HL-60 (cell line): Measurements from ENCODE around the gene BRCA2.

Experiments
- DNase-seq, 2 experiments: peaks; one replicate each; pipeline ENCODE4 v3.0.0-alpha.2; 2010 to 2020; ENCODE audit warnings: low read depth in 1 of 2, low spot score in 1 of 2
- H3K27ac ChIP-seq: fragments of 250-450 bp; sonication (Bioruptor Pico); replicated peaks from 2 replicates; pipeline ENCODE4 v1.5.1; 2020; ENCODE audit warnings: mild to moderate bottlenecking, moderate library complexity
- H3K27me3 ChIP-seq: fragments of 250-450 bp; sonication (Bioruptor Pico); 2 replicates; pipeline ENCODE4 v1.5.1; 2021; ENCODE audit warnings: mild to moderate bottlenecking, moderate library complexity; ENCODE audit not compliant: insufficient read depth, poor library complexity, severe bottlenecking
- H3K4me3 ChIP-seq: replicated peaks from 2 replicates; pipeline ENCODE4 v1.5.1; 2011; ENCODE audit warnings: mild to moderate bottlenecking, control low read depth, low read length; ENCODE audit not compliant: insufficient read depth
- GABPA ChIP-seq: IDR thresholded peaks from 2 replicates; pipeline ENCODE4 v1.6.1; 2012; ENCODE audit warnings: low read depth
- POLR2AphosphoS5 ChIP-seq: IDR thresholded peaks from 2 replicates; pipeline ENCODE4 v1.6.1; 2012; ENCODE audit warnings: low read depth
- SPI1 ChIP-seq: IDR thresholded peaks from 2 replicates; pipeline ENCODE4 v1.6.1; 2012; ENCODE audit warnings: low read depth, mild to moderate bottlenecking, borderline replicate concordance
- long read RNA-seq: library from polyadenylated mRNA; unstranded; transcript quantifications from one replicate; pipeline ENCODE4 v2.0.0, GENCODE V29; 2020
- TF ChIP-seq, protein P1 (sequence below): IDR thresholded peaks from one replicate; pipeline ENCODE4 v1.5.1; 2011; ENCODE audit warnings: low read length, control low read depth, inconsistent platforms; ENCODE audit not compliant: insufficient read depth
- TF ChIP-seq, protein P2 (sequence below): IDR thresholded peaks from 2 replicates; pipeline ENCODE4 v1.6.1; 2012; ENCODE audit warnings: low read depth; ENCODE audit not compliant: insufficient replicate concordance

Gene BRCA2, protein sequence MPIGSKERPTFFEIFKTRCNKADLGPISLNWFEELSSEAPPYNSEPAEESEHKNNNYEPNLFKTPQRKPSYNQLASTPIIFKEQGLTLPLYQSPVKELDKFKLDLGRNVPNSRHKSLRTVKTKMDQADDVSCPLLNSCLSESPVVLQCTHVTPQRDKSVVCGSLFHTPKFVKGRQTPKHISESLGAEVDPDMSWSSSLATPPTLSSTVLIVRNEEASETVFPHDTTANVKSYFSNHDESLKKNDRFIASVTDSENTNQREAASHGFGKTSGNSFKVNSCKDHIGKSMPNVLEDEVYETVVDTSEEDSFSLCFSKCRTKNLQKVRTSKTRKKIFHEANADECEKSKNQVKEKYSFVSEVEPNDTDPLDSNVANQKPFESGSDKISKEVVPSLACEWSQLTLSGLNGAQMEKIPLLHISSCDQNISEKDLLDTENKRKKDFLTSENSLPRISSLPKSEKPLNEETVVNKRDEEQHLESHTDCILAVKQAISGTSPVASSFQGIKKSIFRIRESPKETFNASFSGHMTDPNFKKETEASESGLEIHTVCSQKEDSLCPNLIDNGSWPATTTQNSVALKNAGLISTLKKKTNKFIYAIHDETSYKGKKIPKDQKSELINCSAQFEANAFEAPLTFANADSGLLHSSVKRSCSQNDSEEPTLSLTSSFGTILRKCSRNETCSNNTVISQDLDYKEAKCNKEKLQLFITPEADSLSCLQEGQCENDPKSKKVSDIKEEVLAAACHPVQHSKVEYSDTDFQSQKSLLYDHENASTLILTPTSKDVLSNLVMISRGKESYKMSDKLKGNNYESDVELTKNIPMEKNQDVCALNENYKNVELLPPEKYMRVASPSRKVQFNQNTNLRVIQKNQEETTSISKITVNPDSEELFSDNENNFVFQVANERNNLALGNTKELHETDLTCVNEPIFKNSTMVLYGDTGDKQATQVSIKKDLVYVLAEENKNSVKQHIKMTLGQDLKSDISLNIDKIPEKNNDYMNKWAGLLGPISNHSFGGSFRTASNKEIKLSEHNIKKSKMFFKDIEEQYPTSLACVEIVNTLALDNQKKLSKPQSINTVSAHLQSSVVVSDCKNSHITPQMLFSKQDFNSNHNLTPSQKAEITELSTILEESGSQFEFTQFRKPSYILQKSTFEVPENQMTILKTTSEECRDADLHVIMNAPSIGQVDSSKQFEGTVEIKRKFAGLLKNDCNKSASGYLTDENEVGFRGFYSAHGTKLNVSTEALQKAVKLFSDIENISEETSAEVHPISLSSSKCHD (N-terminal part only)
- long read RNA-seq, partial matches to known transcripts = 99 of 116 reads
- long read RNA-seq, other reads (novel, unspliced or antisense) = 17 of 116 reads

DNA sequence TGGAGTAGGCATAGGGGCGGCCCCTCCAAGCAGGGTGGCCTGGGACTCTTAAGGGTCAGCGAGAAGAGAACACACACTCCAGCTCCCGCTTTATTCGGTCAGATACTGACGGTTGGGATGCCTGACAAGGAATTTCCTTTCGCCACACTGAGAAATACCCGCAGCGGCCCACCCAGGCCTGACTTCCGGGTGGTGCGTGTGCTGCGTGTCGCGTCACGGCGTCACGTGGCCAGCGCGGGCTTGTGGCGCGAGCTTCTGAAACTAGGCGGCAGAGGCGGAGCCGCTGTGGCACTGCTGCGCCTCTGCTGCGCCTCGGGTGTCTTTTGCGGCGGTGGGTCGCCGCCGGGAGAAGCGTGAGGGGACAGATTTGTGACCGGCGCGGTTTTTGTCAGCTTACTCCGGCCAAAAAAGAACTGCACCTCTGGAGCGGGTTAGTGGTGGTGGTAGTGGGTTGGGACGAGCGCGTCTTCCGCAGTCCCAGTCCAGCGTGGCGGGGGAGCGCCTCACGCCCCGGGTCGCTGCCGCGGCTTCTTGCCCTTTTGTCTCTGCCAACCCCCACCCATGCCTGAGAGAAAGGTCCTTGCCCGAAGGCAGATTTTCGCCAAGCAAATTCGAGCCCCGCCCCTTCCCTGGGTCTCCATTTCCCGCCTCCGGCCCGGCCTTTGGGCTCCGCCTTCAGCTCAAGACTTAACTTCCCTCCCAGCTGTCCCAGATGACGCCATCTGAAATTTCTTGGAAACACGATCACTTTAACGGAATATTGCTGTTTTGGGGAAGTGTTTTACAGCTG is at the start of gene BRCA2, which contains the start of gene ZAR1L:
TSS of gene BRCA2 (plus strand) at position 271 of the 790 bp plus-strand sequence. CDS start 953 bp downstream, outside the sequence.
TSS of gene ZAR1L (minus strand) at position 126 of the 790 bp plus-strand sequence. CDS start 3,438 bp downstream, outside the sequence.
- Histone ChIP-seq H3K27ac (peak within 1 kb of the TSS; percentile 96), H3K27me3 (no peaks in the 10 kb centered on the region), H3K4me3 (peak within 1 kb of the TSS; percentile 55)
- TF ChIP-seq, protein P1, sequence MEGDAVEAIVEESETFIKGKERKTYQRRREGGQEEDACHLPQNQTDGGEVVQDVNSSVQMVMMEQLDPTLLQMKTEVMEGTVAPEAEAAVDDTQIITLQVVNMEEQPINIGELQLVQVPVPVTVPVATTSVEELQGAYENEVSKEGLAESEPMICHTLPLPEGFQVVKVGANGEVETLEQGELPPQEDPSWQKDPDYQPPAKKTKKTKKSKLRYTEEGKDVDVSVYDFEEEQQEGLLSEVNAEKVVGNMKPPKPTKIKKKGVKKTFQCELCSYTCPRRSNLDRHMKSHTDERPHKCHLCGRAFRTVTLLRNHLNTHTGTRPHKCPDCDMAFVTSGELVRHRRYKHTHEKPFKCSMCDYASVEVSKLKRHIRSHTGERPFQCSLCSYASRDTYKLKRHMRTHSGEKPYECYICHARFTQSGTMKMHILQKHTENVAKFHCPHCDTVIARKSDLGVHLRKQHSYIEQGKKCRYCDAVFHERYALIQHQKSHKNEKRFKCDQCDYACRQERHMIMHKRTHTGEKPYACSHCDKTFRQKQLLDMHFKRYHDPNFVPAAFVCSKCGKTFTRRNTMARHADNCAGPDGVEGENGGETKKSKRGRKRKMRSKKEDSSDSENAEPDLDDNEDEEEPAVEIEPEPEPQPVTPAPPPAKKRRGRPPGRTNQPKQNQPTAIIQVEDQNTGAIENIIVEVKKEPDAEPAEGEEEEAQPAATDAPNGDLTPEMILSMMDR = no peak
- TF ChIP-seq SPI1 (peak; percentile 91), POLR2AphosphoS5 (peak; percentile 88), GABPA (no peak)
- TF ChIP-seq, protein P2, sequence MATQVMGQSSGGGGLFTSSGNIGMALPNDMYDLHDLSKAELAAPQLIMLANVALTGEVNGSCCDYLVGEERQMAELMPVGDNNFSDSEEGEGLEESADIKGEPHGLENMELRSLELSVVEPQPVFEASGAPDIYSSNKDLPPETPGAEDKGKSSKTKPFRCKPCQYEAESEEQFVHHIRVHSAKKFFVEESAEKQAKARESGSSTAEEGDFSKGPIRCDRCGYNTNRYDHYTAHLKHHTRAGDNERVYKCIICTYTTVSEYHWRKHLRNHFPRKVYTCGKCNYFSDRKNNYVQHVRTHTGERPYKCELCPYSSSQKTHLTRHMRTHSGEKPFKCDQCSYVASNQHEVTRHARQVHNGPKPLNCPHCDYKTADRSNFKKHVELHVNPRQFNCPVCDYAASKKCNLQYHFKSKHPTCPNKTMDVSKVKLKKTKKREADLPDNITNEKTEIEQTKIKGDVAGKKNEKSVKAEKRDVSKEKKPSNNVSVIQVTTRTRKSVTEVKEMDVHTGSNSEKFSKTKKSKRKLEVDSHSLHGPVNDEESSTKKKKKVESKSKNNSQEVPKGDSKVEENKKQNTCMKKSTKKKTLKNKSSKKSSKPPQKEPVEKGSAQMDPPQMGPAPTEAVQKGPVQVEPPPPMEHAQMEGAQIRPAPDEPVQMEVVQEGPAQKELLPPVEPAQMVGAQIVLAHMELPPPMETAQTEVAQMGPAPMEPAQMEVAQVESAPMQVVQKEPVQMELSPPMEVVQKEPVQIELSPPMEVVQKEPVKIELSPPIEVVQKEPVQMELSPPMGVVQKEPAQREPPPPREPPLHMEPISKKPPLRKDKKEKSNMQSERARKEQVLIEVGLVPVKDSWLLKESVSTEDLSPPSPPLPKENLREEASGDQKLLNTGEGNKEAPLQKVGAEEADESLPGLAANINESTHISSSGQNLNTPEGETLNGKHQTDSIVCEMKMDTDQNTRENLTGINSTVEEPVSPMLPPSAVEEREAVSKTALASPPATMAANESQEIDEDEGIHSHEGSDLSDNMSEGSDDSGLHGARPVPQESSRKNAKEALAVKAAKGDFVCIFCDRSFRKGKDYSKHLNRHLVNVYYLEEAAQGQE = peak; percentile 4
- DNase-seq = peak; percentile 75 to 94

DNA sequence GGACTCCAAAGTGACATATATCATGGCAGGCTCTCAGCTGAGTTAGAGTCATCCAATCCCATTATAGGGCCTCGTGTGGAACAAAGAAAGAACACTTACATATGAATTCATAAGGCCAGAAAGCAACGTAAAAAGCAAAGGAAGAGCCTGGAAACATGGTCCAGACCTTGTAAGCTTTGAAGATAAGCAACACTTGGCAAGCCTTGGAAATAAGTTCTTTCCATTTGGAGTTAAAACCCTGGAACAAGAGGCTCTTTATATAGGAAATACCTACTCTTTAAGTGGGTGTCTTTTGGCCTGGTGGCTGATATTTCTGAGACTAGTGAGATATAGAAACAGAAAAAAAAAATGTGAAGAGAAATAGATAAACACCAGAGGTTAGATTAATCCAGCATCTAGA is 49.6 kb upstream of the BRCA2 start:
- DNase-seq = no peak
- H3K4me3 ChIP-seq = no peak overlapping the region
- TF ChIP-seq GABPA = no peak
- TF ChIP-seq, protein P1 = no peak
- TF ChIP-seq SPI1 = no peak
- TF ChIP-seq POLR2AphosphoS5 = no peak
- TF ChIP-seq, protein P2 = no peak
- H3K27ac ChIP-seq = no peak overlapping the region
- H3K27me3 ChIP-seq = no peaks in the 10 kb centered on the region

DNA sequence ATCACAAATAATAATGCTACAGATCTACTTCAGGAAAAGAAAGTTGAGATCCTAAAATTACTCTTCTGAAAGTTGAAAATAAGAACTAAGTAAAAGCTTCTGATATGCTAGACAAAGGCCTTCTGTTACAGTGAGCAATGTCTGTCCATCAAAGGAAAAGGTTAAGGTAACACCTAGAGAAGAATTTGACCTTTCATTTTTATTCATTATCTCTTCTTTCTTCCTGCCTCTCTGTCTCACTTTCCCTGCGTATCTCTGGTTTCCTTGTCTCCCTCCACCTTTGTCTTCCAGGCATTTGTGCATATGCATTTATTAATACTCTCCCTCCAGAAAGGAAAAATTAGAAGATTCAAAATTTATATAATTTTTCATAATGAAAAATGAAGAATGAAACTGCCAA is 49.2 kb upstream of the BRCA2 start:
- no peak for DNase-seq
- H3K27me3 ChIP-seq = no peaks in the 10 kb centered on the region
- TF ChIP-seq SPI1 (no peak), POLR2AphosphoS5 (no peak), GABPA (no peak)
- TF ChIP-seq, protein P2 = no peak
- TF ChIP-seq, protein P1 = no peak
- H3K27ac ChIP-seq = no peak overlapping the region
- H3K4me3 ChIP-seq = no peak overlapping the region
